ENCODE measurements around the gene ZIC2.

ZIC2 gene

DNA sequence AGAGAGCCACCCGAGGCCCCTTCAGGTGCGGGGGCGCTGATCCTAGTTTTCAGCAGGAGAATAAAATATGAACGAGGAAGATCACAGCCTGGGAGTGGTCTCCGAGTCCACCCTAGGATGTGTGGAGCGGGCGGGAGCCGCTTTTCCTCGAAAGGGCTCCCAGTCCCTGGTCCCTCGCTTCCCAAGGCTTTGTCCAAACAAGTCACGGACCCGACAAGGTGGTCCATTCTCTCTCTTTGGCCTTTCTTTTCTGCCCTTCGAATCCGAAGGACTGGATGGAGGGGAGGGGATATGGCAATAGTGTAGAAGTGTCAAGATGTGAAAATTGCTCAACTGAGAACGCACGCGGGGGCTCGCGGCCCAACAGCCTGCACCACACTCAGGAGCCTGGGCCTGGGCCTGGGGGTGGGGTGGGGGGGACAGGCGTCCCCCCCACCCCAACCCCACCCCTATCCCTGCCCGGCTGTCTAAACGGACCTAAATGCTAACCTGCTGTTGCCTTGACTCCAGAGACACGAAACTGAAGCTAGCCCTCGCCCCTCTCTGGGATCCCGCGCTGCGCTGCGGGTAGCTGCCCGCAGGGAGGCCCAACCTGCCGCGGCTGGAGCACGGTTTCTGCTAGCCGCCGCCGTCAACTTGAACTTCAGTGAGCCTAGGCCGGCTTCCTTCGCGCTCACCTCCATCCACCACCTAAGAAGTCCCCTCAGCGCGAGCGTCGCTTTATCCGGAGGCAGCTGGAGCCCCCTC, 7.1 kb downstream of the ZIC2 start:
- DNase-seq: no peak

GRCh38 chr13:99989276-99990125, 7.9 kb downstream of the ZIC2 start:
- DNase-seq: no peak

DNA sequence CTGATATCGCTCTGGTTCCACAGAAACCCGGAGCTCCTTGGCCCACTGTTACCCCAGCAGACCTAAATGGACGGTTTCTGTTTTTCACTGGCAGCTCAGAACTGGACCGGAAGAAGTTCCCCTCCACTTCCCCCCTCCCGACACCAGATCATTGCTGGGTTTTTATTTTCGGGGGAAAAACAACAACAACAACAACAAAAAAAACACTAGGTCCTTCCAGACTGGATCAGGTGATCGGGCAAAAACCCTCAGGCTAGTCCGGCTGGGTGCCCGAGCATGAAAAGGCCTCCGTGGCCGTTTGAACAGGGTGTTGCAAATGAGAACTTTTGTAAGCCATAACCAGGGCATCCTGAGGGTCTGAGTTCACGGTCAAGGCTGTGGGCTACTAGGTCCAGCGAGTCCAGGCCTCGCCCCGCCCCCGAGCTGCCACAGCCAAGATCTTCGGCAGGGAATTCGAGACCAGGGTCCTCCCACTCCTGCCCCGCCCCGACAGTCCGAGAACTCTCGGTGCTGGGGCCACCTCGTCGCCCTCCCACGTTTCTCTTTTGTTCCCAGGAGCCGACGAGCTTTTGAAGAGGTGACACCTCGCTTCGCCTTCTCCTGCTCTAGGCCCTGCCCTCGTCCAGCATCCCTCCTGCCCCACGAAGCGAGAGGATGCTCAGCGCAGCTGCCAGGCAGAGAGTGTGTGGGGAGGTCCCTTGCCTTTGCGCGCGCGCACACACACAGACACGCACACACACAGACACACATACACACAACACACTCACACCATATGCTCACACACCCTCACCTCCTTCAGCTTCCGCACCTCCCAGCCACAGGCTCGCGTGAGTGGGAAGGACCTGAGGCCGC, 8.8 kb downstream of the ZIC2 start:
- DNase-seq: no peak

DNA sequence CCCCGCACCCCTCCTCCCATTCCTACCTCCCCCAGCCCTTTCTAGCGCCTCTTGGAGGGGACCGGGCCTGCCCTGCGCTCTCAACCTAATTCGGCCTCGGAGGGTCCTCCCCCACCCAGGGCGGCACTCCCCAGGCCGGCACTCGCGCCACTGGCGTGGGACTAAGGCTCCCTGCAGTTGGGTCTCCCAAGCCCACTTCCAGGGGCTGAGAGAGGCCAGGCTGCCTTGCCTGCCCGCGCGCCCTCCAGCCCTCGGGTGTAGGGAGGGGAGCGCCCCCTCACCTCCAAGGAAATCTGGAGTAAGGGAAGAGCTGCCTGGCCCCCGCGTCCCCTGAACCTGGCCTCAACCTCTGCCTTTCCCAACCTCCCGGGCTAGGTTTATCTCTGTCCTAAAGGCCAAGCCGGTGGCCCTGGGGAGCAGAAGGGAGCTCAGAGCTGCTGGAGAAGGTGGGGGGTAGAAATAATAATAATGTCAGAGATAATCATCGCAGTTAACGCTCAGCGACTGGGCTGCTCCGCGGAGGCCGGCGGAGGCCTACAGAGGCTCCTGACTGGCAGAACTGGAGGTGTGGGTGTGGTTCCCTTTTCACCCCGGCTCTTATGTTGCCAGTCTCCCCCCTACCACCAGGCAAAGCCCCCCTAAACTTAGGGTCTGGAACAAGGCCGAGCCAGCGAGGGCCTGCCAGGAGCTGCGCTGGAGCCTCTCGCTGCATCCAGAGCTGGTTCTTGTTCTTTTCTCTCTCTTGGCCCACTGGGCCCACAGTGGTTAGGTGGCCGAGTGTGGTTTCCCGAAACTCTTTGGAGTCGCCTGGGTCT, 9.6 kb downstream of the ZIC2 start:
- no peak for DNase-seq

- no peak for DNase-seq
Observed at GRCh38 chr13:99991828-99992775, 10.5 kb downstream of the ZIC2 start.

GRCh38 chr13:99992949-99993351, 11.4 kb downstream of the ZIC2 start:
- no peak for DNase-seq

DNA sequence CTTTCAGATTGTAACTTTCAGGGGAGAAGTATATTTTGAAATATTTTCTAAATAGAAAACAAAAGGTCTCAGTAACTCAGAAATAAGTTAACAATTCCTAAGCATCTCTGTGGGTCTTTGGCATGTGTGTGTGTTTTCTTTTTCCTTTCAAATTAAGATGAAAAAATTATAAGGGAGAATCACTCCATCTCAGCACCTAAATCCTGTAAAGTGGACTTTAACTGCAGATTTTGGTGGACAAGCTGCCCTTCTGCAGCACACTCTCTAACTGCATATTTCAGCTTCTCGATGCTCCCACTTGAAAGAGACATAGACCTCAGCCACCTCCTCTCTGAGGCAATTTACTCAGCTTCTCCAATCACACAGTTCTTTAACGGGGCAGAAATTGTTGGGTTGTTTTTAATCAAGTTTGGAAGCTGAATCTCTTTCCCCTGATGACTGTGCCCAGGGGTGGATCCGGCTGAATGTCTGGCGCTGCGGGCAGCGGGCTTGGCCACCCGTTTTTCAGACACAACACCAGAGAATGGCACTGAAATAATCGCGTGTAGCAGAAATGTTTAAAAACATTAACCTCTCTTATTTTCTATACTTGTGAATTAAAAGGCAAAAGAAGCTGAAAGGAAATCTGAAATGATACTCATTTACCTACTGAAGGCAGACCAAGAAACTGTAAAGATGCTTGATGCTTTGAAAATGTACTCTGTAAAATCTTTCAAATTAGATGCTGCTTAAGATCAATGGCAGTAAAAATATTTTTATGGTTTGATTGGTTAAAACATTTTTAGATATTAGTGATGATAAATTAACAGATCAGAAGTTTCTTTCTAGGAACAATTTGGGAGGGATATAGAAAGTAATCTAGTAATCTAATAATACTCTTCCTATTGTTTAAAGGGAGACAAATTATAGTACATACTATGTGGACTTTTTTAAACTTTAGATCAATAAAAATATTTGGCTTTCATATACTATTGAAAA, 12.4 kb downstream of the ZIC2 start:
- no peak for DNase-seq

- no peak for DNase-seq
Observed at GRCh38 chr13:99994638-99995020, 13.0 kb downstream of the ZIC2 start.

GRCh38 chr13:99995104-99995588, 13.6 kb downstream of the ZIC2 start:
- DNase-seq: no peak

- no peak for DNase-seq
Observed at GRCh38 chr13:99995589-99996380, 14.2 kb downstream of the ZIC2 start.

GRCh38 chr13:99996381-99996973, 14.9 kb downstream of the ZIC2 start:
- no peak for DNase-seq

DNA sequence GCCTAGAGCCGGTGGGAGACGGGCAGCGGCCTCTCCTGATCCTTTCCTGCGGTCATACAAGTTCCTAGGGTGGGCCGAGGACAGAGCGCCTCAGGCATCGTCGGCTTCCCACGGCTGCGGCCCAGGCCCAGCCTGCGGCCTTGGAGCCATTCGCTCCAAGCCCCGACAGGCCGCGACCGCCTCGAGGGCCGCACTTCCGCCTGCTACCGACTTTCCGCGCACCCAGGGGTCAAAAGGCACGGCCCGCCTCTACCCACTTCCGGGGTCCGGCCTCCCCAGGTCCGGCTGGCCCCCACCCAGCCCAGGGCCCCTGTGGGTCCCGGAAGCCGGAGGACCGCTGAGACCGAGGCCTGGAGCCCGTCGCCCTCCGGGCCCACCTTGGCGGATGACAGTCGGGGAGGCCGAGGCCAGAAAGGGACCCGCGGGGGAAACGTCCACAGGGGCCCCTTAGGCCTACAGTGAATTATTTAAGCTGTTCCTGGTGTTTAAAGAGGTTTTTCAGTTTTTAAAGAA, 16.2 kb downstream of the ZIC2 start:
- DNase-seq: no peak

DNA sequence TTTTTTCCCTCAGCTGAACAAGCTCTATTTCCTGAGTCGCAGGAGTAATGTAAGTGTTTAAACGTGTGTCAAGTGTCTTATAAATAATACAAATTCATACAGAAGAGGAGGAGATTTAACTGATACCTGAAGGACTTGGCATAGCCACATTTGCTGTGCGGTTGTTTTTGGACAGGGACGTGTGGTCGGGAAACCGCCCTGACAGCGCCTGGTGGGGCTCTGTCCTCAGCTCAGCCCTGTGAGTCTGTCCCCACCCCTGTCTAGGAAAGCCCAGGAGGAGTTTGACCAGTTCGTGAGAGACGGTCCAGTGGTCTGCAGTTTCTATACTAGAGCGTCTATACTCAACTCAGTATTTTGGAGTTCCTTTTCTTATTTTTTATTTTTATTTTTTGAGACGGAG, 16.7 kb downstream of the ZIC2 start:
- DNase-seq: no peak

GRCh38 chr13:100014621-100015020, 33.0 kb downstream of the ZIC2 start:
- DNase-seq: no peak

DNA sequence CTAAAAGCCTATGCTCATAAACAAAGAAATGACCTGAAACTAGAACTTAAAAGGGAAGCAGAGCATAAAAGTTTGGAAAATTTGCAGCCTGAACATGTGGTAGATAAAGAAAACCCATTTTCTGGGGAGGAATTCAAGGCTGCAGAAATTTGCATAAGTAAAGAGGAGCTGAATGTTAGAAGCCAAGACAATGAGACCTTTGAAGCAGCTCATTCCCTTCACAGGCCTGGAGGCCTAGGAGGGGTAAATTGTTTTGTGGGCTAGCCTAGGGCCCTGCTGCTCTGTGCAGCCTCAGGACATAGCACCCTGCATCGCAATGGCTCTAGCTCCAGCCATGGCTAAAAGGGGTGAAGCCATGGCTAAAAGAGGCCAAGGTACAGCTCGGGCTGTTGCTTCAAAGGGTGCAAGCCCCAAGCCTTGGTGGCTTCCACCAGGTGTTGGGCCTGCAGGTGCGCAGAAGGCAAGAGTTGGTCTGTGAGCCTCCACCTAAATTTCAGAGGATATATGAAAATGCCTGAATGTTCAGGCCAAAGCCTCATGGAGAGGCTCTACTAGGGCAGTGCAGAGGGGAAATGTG, 38.3 kb downstream of the ZIC2 start:
- no peak for DNase-seq

- DNase-seq: no peak
Observed at GRCh38 chr13:100022798-100023197, 41.2 kb downstream of the ZIC2 start.

DNA sequence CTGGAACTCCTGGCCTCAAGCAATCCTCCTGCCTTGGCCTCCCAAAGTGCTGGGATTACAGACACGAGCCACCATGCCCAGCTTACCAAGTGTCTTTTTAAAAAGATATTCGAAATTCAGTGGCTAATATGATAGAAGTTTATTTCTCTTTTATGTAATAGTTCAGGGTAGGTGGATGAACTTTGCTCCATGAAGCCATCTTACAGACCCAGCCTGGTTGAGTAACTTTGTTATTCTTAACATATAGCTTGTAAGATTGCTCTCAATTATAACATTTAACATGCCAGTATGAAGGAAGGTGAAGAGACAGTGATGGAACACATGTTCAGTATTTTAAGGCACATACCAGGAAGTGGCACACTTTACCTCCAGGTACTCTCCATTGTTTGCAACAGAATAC, 42.4 kb downstream of the ZIC2 start:
- no peak for DNase-seq

DNA sequence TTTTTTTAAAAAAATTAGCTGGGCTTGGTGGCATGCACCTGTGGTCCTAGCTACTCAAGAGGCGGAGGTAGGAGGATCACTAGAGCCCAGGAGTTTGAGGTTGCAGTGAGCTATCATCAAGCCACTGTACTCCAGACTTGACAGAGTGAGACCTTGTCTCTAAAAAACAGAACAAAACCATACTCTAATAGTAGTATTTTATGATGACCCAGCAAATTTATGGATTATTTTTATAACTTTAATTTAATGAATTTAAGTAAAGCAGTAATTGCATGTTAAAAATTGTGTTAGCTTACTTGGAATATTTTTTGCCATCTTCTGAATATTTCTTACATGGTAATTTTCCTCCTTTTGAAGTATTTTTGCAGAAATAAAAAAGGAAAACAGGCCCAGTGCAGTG, 48.3 kb downstream of the ZIC2 start:
- no peak for DNase-seq
